Endothelial cell (in vitro differentiated cells): ENCODE measurements around the gene CCM2. TPM values are rescaled to one million over a fixed set of nuclear protein-coding genes. Genes with fewer than 3 reads are reported as not detected.
"Not testable (repeated sequence)": the region's sequence is repeated elsewhere in the genome, so short reads cannot be mapped to it uniquely, and the experiment has no call there.

Experiments
- DNase-seq: peaks from one replicate; pipeline ENCODE4 v3.0.0; 2021; ENCODE audit warnings: low spot score
- H3K27ac Mint-ChIP-seq: one replicate; pipeline ENCODE4 v1.8.0; 2021; ENCODE audit warnings: mixed read lengths, inconsistent platforms; ENCODE audit not compliant: unreplicated experiment
- H3K27me3 Mint-ChIP-seq: one replicate; pipeline ENCODE4 v1.8.0; 2021; ENCODE audit warnings: mild to moderate bottlenecking, moderate library complexity, mixed read lengths, inconsistent platforms; ENCODE audit not compliant: unreplicated experiment
- H3K36me3 Mint-ChIP-seq: one replicate; pipeline ENCODE4 v1.8.0; 2021; ENCODE audit warnings: mild to moderate bottlenecking, low read depth, mixed read lengths, inconsistent platforms; ENCODE audit not compliant: unreplicated experiment
- H3K4me1 Mint-ChIP-seq: one replicate; pipeline ENCODE4 v1.8.0; 2021; ENCODE audit warnings: mild to moderate bottlenecking, mixed read lengths, inconsistent platforms; ENCODE audit not compliant: unreplicated experiment
- H3K4me3 Mint-ChIP-seq: one replicate; pipeline ENCODE4 v1.8.0; 2021; ENCODE audit warnings: mild to moderate bottlenecking, mixed read lengths, inconsistent platforms; ENCODE audit not compliant: unreplicated experiment
- H3K9me3 Mint-ChIP-seq: one replicate; pipeline ENCODE4 v1.8.0; 2021; ENCODE audit warnings: mixed read lengths, inconsistent platforms; ENCODE audit not compliant: unreplicated experiment
- total RNA-seq: library from RNA; stranded (reverse); fragmentation: NEBNext Ultra II Directional; extraction: Animal tissue kit (Norgen Biotek cat#: 25700); gene quantifications from one replicate; pipeline ENCODE4 v1.2.1, GENCODE V29; 2021; ENCODE audit not compliant: unreplicated experiment
- TF ChIP-seq, protein P1 (sequence below): fragments of 200-600 bp; sonication (generic); IDR thresholded peaks from one replicate; pipeline ENCODE4 v1.5.0; 2021; ENCODE audit warnings: antibody characterized with exemption; ENCODE audit not compliant: unreplicated experiment

The CCM2 gene
- total RNA-seq, 1 donor from 2014 or later = 59.8 TPM

DNA sequence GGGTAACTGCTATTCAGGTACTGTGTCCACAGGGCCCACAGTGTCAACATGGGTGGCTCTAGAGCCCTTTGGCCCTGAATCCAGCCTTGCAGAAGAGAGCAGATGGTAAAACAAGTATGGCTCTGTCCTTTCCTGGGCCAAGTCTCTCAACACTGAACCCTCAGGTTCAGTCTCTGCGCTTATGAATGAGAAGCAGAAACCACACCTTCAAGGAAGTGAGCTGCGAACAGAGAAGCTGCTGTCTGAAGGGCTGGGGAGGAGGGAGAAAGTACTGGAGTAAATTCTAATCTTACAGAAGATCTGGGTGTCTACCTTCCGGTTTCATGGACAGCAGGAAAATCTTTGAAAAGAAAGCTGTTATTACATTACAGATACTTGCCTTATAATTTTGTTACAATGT, 107.4 kb downstream of the CCM2 start:
- TF ChIP-seq, protein P1, sequence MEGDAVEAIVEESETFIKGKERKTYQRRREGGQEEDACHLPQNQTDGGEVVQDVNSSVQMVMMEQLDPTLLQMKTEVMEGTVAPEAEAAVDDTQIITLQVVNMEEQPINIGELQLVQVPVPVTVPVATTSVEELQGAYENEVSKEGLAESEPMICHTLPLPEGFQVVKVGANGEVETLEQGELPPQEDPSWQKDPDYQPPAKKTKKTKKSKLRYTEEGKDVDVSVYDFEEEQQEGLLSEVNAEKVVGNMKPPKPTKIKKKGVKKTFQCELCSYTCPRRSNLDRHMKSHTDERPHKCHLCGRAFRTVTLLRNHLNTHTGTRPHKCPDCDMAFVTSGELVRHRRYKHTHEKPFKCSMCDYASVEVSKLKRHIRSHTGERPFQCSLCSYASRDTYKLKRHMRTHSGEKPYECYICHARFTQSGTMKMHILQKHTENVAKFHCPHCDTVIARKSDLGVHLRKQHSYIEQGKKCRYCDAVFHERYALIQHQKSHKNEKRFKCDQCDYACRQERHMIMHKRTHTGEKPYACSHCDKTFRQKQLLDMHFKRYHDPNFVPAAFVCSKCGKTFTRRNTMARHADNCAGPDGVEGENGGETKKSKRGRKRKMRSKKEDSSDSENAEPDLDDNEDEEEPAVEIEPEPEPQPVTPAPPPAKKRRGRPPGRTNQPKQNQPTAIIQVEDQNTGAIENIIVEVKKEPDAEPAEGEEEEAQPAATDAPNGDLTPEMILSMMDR = no peak
- H3K27me3 Mint-ChIP-seq = peaks cover 10% of the 10 kb centered on the region
- no peak overlapping the region for H3K27ac Mint-ChIP-seq
- H3K36me3 Mint-ChIP-seq = peaks cover 21% of the 10 kb centered on the region
- peaks cover 17% of the 10 kb centered on the region for H3K4me1 Mint-ChIP-seq
- no peaks in the 10 kb centered on the region for H3K9me3 Mint-ChIP-seq
- no peak for DNase-seq
- H3K4me3 Mint-ChIP-seq = no peak overlapping the region

DNA sequence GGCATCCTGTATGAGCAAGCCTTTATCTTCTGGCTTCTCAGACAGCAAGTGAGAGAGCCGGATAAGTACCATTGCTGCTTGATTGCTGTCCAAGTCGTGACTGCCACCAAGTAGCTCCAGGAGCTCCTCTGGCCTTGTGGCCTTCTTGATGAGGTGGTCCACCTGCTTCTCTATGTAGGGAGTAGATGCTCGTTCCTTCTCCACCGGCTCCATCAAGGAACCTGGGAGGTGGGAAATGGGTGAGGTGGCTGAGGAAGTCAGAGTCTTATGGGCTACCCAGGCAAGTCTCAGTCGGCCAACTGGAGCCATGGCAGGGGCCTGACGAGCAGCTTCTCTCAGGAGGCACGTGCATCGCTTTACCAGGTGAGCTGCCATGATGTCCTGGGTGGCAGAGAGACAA, 108.9 kb downstream of the CCM2 start:
- Mint-ChIP-seq H3K27ac (no peak overlapping the region), H3K27me3 (peaks cover 10% of the 10 kb centered on the region), H3K9me3 (no peaks in the 10 kb centered on the region), H3K4me1 (peaks cover 20% of the 10 kb centered on the region), H3K36me3 (peaks cover 15% of the 10 kb centered on the region), H3K4me3 (peak overlapping the region; percentile 12)
- TF ChIP-seq, protein P1 = no peak
- DNase-seq = no peak

DNA sequence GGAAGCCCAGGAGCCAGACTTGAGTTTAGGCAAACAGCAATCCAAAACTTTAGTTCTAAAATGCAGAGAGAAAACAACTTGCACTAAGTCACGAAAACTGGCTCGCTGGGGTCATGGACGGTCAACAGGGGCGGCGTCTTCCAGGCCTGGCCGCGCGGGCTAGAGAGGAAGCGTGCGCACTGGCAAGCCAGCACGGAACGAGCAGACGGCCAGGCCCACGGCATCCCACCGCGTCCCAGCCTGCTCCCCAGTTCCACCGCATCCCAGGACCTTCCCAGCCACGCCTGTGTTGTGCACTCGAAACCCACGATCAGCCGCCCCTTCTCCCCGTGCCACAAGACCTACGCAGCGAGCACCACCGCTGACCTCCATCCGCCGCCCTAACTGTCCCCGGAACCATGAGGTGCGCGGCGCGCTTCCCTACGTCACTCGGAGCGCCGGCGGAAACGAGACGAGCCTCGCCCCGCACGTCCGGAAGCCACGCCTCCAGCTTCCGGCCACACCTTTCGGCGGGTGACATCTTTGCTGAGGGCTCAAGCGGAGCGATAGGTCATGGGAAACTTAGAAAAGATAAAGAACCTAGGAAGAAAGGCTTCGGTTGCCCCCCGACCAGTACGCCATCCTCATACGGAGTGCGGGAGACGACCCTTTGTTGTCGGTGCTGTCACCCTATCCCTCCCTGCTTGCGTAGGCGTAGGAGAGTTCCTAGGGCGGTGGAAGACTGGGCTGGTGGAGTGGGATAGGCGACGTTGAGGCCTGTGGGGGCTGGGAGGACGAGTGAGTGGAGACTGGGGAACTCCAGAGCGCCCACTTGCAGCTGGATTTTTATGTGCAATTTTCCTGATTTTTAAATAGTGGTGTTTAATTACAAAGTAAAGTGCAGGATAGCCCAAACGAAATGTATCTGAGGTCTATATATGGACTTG, 111.6 kb downstream of the CCM2 start, which contains the start of gene TBRG4:
Gene TBRG4, minus strand, starts transcription at position 400 of the 926 bp plus-strand sequence. CDS start 2,460 bp downstream, outside the sequence.
- H3K4me1 Mint-ChIP-seq = peaks cover 20% of the 10 kb centered on the region
- H3K9me3 Mint-ChIP-seq = no peaks in the 10 kb centered on the region
- peak within 1 kb of the TSS; percentile 98 for H3K4me3 Mint-ChIP-seq
- TF ChIP-seq, protein P1 = no peak
- H3K36me3 Mint-ChIP-seq = peaks cover 11% of the 10 kb centered on the region
- H3K27me3 Mint-ChIP-seq = peaks cover 11% of the 10 kb centered on the region
- DNase-seq = peak; percentile 89
- peak within 1 kb of the TSS; percentile 98 for H3K27ac Mint-ChIP-seq

DNA sequence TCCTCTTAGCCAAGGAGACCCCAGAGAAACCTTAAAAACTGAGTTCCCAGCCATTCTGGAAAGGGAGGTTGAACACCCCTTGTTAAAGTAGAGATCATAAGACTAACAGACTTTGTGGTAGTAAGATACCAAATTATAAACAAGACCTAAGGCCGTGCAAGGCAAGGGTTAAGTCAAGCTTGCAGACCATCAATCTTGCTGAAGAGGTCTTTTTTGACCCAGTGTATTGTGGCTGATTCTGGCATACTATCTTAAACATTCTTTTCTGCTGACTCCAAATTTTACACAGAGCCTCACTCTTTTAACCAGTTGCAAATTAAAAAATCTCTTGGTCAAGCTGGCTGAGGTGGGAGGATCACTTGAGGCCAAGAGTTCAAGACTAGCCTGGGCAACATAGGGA, 112.6 kb downstream of the CCM2 start:
- peaks cover 6% of the 10 kb centered on the region for H3K36me3 Mint-ChIP-seq
- peak overlapping the region; percentile 98 for H3K4me3 Mint-ChIP-seq
- TF ChIP-seq, protein P1 = no peak
- H3K4me1 Mint-ChIP-seq = peaks cover 20% of the 10 kb centered on the region
- H3K27me3 Mint-ChIP-seq = peaks cover 10% of the 10 kb centered on the region
- peak overlapping the region; percentile 36 for H3K27ac Mint-ChIP-seq
- H3K9me3 Mint-ChIP-seq = no peaks in the 10 kb centered on the region
- no peak for DNase-seq

DNA sequence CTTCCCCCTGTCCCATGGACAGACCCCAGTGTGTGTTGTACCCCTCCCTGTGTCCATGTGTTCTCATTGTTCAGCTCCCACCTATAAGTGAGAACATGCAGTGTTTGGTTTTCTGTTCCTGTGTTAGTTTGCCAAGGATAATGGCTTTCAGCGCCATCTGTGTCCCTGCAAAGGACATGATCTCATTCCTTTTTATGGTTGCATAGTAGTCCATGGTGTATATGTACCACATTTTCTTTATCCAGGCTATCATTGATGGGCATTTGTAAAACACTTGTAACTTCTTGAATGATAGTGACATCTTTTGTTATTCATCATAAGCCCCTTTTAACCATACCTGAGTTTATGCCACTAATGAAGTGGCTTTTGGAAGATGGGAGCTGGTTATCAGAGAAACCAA, 114.3 kb downstream of the CCM2 start:
- Mint-ChIP-seq H3K4me1 (peaks cover 20% of the 10 kb centered on the region), H3K27me3 (peaks cover 15% of the 10 kb centered on the region)
- H3K27ac Mint-ChIP-seq, H3K36me3 Mint-ChIP-seq, DNase-seq, H3K9me3 Mint-ChIP-seq, H3K4me3 Mint-ChIP-seq: not testable (repeated sequence)
